GM21576 (cell line): ENCODE measurements around the gene EEA1.
A peak's percentile ranks its signal among the peaks of the same experiment; 100 is the strongest.
"Not testable (repeated sequence)": the region's sequence is repeated elsewhere in the genome, so short reads cannot be mapped to it uniquely, and the experiment has no call there.

ENCODE experiments used
- ATAC-seq: cut with Tn5 transposase; IDR thresholded peaks from one replicate; pipeline ENCODE4 v1.9.1; 2021; ENCODE audit warnings: mild to moderate bottlenecking, moderate library complexity; ENCODE audit not compliant: unreplicated experiment

The EEA1 gene

DNA sequence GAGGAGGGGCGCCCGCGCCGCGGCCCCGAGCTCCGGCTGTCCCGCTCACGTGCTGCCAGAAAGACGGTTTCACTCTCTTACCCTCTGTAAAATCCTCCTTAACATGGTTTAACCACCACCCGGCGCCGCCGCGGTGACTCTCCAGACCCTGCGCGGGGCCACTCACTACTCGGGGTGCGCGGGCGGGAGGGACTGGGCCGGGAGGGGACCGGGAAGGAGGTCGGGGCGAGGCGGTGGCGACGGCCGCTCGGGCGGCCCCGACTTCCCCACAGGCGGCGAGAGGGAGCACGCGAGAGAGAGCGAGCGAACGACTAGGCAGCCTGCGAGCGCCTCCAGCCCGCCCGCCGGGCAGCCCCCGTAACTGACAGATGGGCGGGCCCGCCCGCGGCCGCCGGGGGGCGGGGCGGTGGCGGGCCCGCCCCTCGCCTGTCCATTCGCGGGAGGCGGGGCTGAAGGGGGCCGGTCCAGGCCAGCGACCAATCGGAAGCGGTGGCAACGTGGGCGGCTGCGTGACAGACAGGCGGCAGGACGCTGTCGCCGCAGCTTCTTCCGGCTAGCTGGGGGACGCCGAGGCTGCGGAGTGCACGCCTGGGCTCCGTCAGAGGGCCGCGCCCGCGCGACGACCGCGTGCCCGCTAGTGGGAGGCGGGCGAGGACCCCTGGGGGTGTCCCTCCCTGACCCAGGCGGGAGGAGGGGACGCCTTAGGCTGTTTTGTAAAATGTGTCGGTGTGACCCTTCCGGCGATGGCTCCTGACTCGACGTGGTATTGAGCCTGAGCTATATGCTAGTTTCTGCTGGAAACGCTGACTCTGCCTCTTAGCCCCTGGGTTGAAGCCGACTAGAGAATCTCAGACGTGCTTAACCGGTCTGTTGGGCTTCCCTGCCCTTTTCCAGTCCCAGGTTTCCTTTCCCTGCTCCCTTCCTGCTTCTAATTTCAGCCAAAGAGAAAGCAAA lies at the start of gene EEA1:
Gene EEA1 (minus strand): TSS at position 334 of the 954 bp plus-strand sequence. CDS start 229 bp downstream, at position 105.
- ATAC-seq = peak; percentile 83

DNA sequence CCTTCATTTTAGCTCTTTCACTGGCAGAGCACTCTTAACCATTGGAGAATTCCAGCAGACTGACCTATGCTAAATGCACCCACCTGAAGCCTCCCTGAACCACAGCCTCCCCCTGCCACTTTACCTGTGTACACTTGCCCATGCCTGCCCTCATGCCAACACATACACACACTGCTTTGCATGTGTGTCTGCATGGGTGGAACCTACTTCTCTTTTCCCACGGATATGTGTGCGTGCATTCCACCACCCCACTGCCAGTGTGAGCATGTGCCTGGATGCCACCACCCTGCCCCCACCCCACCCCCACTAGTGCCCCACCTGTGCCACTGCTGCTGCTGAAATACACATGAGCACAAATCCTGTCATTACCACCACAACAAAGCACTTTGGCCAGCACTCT lies 49.5 kb upstream of the EEA1 start:
- no peak for ATAC-seq

DNA sequence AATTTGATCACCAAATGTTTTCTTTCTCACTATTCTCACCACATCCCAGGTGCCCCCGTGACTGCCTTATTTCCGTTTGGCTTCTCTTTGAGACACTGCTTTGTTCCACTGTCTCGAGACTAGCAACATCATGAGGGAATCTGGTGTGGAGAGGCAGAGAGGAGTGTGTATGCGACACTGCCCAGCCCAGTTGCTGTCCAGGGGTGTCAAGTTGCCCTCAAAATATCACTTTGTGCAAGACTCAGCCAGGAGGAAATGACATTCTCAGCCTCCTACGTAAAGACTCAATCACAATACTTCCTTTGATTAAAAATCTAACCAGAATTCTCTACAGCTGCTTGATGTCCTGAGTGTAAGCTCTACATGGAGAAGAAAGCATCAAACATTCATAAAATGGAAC lies 48.2 kb upstream of the EEA1 start:
- ATAC-seq = no peak

DNA sequence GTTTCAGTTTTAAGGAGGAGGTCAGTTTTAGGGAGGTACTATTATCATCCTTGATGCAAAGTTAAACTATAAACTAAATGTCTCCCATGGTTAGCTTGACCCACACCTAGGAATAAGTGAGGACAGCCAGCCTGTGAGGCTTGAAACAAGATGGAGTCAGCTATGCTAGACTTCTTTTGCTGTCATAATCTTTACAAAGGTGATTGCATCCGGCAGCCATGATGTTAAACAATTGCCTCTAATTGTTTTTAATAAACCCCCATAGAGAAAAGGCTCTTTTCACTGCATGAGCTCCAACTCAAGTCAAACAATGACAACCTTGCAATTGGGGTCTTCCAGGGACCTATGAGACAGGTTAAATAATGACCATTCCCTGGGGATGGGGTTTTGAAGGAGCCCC lies 45.7 kb upstream of the EEA1 start:
- no peak for ATAC-seq

DNA sequence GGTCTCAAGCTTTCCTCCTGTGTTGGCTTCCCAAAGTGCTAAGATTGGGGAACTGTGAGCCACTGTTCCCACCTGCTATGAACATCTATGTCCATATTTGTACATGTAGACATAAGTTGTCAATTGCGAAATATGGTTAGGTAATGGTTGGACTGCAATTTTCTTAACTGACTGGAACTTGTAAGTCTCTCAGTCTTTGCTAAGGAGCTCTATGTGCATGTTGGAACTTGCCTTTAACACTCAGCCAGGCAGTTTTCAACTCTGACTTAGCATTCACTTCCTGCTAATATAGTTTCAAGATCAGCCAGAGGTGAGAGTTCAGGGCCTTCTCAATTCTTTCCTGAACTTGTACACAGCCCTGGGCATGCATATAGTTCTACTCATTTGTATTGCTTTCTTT lies 44.5 kb upstream of the EEA1 start:
- ATAC-seq = peak; percentile 40

DNA sequence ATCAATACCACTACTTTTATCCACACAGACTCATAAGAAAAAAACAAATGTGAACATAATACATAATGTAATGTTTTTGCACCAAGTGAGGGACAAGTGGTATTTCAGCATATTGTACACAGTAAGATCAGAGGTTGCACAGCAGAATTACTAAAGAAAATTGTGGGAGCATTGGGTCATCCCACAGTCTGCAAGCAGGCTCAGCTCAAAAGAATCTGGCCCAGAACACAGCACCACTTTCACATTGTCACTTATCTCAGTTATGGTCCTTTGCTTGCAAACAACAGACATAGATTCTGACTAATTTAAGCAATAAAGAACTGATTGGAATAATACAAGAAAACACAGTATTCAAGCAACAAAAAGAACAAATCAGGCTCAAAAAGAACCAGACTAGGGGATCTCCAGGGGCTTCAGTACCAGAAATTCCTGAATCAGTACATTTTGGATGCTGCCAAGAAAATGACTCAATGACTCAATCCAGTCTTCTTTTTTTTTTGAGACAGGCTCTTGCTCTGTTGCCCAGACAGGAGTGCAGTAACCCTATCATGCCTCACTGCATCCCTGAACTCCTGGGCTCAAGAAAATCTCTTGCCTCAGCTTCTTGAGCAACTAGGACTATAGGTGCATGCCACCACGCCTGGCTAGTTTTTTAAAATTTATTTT lies 42.9 kb upstream of the EEA1 start:
- no peak for ATAC-seq

DNA sequence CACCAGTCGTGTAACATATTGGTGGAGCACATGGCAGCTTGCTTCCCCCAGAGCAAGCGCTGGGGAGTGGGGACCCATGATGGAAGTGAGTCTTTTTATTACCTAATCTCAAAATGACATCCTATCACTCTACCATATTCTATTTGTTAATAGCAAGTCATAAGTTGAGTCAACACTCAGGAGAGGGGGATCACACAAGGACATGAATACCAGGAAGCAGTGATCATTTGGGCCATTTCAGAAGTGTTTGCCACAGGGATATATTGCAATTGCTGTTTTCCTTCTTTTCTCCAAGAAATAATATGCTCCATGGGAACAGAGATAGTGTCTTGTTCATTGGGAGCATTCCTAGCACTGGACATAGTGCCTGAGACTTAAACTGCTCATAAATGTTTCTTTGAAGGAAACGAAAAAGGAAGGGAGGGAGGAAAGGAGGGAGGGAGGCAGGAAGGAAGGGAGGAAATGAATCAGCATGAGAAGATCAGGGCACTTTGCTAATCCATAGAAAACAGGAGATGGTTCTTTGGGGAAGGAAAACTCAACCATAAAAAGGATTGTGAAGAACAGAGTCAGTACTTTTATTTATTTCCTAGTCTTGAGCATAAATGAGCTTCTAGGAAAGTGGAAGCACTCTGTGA lies 39.2 kb upstream of the EEA1 start:
- no peak for ATAC-seq

DNA sequence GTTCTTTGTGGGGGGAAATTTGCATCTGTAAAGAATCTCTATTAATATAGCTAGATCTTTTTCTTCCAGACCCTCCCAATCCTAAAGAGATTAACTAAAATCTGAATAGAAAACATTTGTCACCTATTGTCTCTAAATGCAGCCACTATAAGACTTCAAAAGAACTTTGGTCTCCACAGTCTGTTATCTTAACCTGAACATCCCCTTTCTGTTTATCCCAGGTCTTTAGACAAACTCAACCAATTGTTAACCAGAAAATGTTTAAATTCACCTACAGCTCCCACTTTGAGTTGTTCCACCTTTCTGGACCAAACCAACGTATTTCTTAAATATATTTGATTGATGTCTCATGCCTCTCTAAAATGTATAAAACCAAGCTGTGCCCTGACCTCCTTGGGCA lies 35.3 kb upstream of the EEA1 start:
- not testable (repeated sequence) for ATAC-seq

DNA sequence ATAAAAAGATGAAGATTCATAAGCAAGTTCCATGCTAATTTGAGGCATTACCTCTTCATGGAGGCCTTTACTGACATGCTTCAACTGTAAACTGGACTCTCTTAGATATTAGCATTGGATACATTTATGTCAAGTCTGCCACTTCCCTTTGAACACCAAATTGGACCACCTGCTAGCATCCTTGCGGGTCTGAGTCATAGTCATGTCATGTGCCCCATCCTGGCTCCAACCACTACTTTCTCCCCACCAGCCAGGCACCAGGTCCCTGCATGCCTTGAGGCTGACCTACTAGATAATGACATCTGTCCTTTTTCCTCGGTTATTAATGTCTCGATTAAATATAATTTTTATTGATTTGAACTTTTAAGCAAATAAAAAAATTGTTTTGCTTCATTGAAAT lies 32.9 kb upstream of the EEA1 start:
- no peak for ATAC-seq

DNA sequence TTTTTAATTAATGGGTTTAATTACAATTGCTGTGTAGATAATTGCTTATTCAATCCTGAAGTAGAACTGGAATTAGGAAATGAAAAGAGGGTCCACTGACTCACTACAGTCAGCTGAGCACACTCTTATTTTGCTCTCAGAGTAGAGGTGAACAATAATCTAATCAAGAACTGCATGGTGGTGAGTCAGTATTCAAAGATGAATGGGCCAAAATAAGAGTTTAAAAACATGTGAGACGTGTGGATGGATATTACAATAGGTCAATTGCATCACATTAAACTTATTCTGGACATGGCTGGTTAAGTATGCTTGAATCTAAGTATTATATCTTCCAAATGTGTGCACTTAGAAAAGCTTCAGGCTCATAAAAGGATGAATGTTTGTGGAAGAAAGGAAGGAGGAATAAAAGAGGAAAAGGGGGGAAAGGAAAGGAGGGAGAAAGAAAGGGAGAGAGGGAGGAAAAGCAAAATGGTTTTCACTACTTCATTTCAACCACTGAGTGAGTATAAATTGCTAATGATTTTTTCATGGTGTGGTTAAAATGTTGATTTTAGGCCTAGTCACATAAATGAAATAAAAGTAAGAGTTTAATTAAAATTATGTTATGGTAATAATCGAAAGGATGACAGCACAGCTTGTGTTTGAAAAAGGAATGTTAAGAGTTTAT lies 27.0 kb upstream of the EEA1 start:
- ATAC-seq = no peak

DNA sequence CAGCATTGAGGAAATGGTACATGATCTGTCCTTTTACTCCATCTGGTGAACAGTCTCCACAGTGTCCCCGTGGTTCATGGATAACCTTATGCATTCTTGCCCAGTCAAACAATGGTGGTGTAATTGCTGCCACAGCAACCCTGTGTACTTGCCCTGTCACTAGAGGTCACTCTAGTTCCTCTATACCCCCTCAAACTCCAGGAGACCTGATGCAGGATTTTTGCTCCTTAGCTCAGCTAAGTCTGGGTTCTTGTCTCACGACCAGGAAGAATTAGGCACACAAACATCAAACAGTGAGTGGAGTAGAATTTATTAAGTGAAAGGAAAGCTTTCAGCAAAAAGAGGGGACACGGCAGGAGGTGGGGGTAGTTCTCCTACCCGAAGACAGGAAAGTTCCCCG lies 24.7 kb upstream of the EEA1 start:
- ATAC-seq = no peak

DNA sequence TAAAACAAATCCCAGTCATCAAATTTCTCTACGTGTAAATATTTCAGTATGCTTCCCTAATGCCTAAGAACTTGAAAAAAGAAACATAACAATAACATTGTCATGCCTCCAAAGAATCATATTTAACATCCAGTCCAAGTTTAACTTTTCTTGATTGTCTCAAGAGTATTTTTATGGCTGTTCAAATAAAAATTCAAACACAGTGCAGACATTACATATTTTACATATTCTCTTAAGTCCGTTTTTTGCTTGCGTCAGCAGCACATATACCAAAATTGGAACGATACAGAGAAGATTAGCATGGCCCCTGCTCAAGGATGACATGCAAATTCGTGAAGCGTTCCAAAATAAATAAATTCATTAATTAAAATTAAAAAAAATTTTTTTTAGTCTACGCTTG lies 23.3 kb upstream of the EEA1 start:
- no peak for ATAC-seq

DNA sequence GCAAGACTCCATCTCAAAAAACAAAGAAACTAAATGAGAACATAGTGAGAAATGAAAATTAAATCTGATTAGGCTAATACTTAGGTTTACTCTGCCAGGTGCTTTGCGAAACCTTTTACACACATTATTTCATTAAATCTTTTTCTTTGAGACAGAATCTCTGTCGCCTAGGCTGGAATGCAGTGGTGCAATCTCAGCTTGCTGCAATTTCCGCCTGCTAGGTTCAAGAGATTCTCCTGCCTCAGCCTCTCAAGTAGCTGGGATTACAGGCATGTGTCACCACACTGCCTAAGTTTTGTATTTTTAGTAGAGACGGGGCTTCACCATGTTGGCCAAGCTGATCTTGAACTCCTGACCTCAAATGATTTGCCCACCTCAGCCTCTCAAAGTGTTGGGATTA lies 21.9 kb upstream of the EEA1 start:
- no peak for ATAC-seq

DNA sequence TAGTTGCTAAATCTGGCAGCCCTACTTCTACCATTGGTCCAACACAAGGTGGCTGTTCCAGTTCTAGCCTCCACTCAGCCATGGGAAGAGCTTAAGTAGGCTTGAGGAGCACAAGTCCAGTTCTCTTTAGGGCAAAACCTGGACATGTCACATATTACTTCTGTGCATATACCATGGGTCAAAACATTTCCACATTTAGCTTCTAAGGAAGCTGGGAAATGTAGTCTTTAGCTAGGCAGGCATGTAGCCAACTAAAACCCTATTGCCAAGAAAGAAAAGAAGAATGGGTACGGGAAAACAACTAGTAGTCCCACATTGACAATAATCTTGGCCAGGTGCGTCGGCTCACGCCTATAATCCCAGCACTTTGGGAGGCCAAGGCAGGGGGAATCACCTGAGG lies 20.9 kb upstream of the EEA1 start:
- ATAC-seq = no peak

DNA sequence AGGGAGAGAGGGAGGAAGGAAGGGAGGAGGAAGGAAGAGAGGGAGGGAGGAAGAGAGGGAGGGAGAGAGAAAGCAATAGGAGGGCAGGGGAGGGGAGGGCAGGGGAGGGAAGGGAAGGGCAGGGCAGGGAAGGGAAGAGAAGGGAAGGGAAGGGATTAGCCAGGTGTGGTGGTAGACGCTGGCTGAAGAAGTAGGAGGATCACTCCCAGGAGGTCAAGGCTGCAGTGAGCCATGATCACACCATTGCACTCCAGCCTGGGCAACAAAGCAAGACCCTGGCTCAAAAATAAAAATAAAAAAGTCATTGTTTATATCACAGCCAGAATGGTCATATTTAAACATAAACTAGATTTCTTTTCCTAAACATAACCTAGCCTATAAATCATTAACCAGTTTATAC lies 20.4 kb upstream of the EEA1 start:
- ATAC-seq = no peak

DNA sequence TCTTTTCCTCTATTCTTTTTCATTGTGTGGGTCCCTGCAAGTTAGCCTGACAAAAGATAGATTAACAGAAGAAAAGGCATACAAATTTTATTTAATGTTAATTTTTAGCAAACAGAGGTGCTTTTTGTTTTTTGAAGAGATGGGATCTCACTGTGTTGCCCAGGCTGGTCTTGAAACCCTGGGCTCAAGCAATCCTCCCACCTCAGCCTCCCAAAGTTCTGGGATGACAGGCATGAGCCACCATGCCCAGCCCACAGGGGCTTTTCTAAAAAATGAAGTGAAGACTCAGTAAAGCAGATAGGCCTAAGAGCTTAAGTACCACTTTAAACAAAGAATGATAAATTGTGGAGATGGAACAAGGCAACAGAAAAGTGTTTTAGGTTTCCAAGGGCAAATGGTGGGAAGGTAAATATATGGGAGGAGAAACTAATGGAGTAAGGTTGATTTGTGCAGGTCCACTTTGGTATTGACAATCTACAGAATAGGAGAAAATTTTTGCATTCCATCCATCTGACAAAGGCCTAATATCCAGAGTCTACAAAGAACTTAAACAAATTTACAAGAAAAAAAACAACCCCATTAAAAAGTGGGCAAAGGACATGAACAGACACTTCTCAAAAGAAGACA lies 18.6 kb upstream of the EEA1 start:
- no peak for ATAC-seq

DNA sequence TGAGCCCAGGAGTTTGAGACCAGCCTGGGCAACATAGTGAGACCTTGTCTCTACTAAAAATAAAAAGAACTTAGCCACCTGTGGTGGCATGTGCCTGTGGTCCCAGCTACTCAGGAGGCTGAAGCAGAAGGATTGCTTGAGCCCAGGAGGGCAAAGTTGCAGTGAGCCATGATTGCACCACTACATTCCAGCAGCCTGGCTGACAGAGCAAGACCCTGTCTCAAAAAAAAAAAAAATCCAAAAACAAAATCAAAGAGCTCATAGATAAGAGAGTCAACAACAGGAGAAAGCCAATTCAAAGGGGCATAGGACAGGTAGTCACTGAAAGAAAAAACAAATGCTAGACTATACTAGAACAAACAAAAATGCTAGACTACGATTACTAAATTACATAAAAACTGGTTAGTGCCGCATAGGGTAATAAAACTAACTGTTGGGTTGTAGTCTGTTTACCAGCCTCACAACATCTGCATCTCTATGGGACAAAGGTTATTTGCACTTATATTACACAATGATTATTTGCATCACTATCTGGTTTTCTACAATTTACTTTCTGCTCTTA lies 16.6 kb upstream of the EEA1 start:
- ATAC-seq = no peak

DNA sequence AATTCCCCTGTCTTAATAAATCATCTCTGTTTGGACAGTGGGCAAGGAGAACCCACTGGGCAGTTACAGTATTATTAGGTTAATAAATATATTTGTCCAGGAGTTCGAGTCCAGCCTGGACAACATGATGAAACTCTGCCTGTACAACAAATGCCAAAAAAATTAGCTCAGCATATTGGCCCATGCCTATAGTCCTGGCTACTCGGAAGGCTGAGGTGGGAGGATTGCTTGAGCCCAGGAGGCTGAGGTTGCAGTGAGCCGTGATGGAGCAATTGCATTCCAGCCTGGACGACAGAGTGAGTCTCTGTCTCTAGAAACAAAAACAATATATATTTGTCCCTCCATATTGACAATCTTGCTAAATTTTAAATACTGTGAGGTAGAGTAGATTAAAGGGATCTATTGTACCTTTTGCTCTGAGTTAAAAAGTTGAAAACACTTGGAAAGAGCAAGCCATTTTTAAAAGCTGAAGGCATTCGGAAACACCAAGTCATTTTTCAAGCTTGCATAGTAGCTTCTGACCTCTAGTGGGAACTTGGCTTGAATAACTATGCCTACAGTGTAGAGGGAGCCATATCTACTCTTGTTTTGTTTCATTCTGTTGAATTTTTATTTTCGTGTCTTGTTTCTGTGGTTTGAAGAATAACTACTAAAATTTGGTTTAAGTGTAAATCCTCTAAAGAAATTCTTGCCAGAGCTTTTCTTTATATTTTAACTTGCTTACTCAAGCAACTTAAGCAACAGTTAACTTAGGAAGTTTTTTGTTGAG lies 14.6 kb upstream of the EEA1 start:
- ATAC-seq = no peak

DNA sequence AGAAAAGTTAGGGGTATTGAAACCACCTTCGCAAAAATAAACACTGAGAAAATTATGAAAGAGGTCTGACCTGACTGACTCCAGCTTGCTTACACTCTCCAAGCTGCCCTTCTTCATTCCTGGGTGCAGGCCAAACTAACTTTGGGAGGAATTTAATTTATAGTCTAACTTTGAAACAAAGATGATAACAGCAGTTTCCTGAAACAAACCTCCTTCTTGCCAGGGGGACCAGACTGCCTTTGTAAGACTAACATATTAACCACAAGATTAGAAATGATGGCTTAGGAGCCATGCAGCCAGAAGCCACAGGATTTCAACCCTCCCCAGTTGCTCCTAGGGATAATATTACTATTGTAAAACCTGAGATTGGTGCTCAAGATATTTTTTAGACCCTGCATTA lies 13.8 kb upstream of the EEA1 start:
- no peak for ATAC-seq

DNA sequence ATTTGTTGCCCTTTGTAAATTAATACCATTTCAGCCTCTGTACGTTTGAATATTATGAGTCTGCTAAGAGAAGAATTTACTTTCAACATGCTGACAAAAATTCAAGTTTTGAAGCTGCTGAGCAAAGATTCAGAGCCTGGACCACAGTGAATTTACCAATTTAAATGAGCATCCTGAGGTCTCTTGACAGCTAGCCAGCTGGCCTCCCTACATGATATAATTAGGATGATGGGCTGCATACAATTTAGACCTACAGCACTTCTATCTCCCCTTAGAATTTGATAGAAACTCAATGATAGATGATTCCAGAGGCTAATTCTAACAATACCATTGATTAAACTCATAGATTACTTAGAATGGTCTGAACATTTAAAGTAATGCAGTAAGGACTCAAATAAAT lies 10.0 kb upstream of the EEA1 start:
- ATAC-seq = no peak
